GM12878 (cell line): Measurements from ENCODE around the gene PSMA1. TPM values are rescaled to one million over a fixed set of nuclear protein-coding genes. Genes with fewer than 3 reads are reported as not detected.
A peak's percentile ranks its signal among the peaks of the same experiment; 100 is the strongest.
"Not testable (repeated sequence)": the region's sequence is repeated elsewhere in the genome, so short reads cannot be mapped to it uniquely, and the experiment has no call there.

Experiments
- ATAC-seq: fragments of 200-7000 bp; cut with Tn5 transposase; 3 replicates; pipeline ENCODE4 v1.9.1; 2020; ENCODE audit warnings: mild to moderate bottlenecking, moderate library complexity
- BruUV-seq: library from RNA; stranded (reverse); fragments of 400-500 nt; replicated peaks from 2 replicates; lab custom pipeline; 2021; lab: Mats Ljungman, UMichigan
- CTCF ChIA-PET: fragments of 300-600 bp; sonication (Branson Sonifier 250); formaldehyde crosslinking; extraction: SDS; loops from one replicate; lab custom pipeline; 2021; ENCODE audit warnings: inconsistent platforms; lab: Yijun Ruan, JAX
- POLR2A ChIA-PET: fragments of 350-600 bp; formaldehyde crosslinking; extraction: SDS; loops from one replicate; lab custom pipeline; 2021; ENCODE audit warnings: inconsistent platforms; lab: Charles Lee
- RAD21 ChIA-PET: fragments of 300-600 bp; sonication (Branson Sonifier 250); formaldehyde crosslinking; loops from one replicate; lab custom pipeline; 2023; ENCODE audit warnings: antibody characterized with exemption; ENCODE audit not compliant: unreplicated experiment; lab: Charles Lee
- SMC1A ChIA-PET: fragments of 300-600 bp; sonication (Branson Sonifier 250); formaldehyde crosslinking; loops from one replicate; lab custom pipeline; 2023; ENCODE audit not compliant: unreplicated experiment, uncharacterized antibody; lab: Charles Lee
- DNase-seq: peaks from one replicate; pipeline ENCODE4 v3.0.0-alpha.2; 2011; ENCODE audit warnings: low read depth, low spot score
- FAIRE-seq: peaks from 3 replicates; lab custom pipeline; 2011; peaks lifted over from hg19 to GRCh38; lab: Jason Lieb, UNC
- H2AFZ ChIP-seq: 2 replicates; pipeline ENCODE4 v1.6.0; 2011; ENCODE audit warnings: low read depth, low read length, control low read depth; ENCODE audit not compliant: control insufficient read depth
- H3K27ac ChIP-seq: 2 replicates; pipeline ENCODE4 v1.5.1; 2011; ENCODE audit warnings: control low read depth; ENCODE audit not compliant: control insufficient read depth, insufficient read depth
- H3K27me3 ChIP-seq, 2 experiments: replicated peaks in 1 of 2; 2 replicates each; pipeline versions ENCODE4 v1.6.0 to v1.6.1; 2011; ENCODE audit warnings: low read length in 1 of 2; ENCODE audit not compliant: control insufficient read depth in 2 of 2, insufficient read depth in 2 of 2
- H3K36me3 ChIP-seq, 2 experiments: 2 replicates each; pipeline ENCODE4 v1.5.1; 2011; ENCODE audit warnings: low read length in 1 of 2; ENCODE audit not compliant: control insufficient read depth in 2 of 2, insufficient read depth in 2 of 2
- H3K4me1 ChIP-seq: 2 replicates; pipeline ENCODE4 v1.6.1; 2011; ENCODE audit warnings: mild to moderate bottlenecking, low read length, moderate library complexity, mixed read lengths; ENCODE audit not compliant: control insufficient read depth, insufficient read depth
- H3K4me2 ChIP-seq: 2 replicates; pipeline ENCODE4 v1.6.0; 2011; ENCODE audit warnings: control low read depth; ENCODE audit not compliant: control insufficient read depth, insufficient read depth
- H3K4me3 ChIP-seq: fragments of 200-600 bp; sonication (generic); 2 replicates; pipeline ENCODE4 v1.5.1; 2016
- H3K79me2 ChIP-seq: 2 replicates; pipeline ENCODE4 v1.6.0; 2011; ENCODE audit warnings: low read length; ENCODE audit not compliant: control insufficient read depth, insufficient read depth
- H3K9ac ChIP-seq: 2 replicates; pipeline ENCODE4 v1.8.0; 2011; ENCODE audit warnings: low read length, control low read depth, mixed read lengths; ENCODE audit not compliant: control insufficient read depth, insufficient read depth
- H3K9me3 ChIP-seq: replicated peaks from 3 replicates; pipeline ENCODE4 v1.5.1; 2011; ENCODE audit warnings: mild to moderate bottlenecking, low read length; ENCODE audit not compliant: control insufficient read depth, insufficient read depth
- H4K20me1 ChIP-seq: 2 replicates; pipeline ENCODE4 v1.6.0; 2011; ENCODE audit not compliant: control insufficient read depth, insufficient read depth
- CBX5 ChIP-seq: sonication (generic); IDR thresholded peaks from 2 replicates; pipeline ENCODE4 v1.6.1; 2016; ENCODE audit warnings: low read depth, moderate library complexity, mild to moderate bottlenecking, inconsistent platforms
- EP300 ChIP-seq, 2 experiments: fragments of 150-350 bp in 1 of 2; IDR thresholded peaks; 2 replicates each; pipeline ENCODE4 v1.6.1; 2011 to 2012; ENCODE audit warnings: low read depth in 2 of 2, low read length in 2 of 2, borderline replicate concordance in 1 of 2, improper control_type of control experiment in 1 of 2, inconsistent platforms in 1 of 2; ENCODE audit not compliant: control insufficient read depth in 1 of 2
- ETV6 ChIP-seq, 2 experiments: fragments of 450-650 bp in 1 of 2; IDR thresholded peaks in 1 of 2; conservative IDR thresholded peaks in 1 of 2; 2 replicates each; pipeline ENCODE4 v1.6.1; 2014; ENCODE audit warnings: antibody characterized with exemption in 1 of 2, borderline replicate concordance in 1 of 2, low read depth in 1 of 2, mild to moderate bottlenecking in 1 of 2, moderate library complexity in 1 of 2
- IRF5 ChIP-seq: fragments of 450-650 bp; IDR thresholded peaks from 2 replicates; pipeline ENCODE4 v1.6.1; 2017; ENCODE audit warnings: borderline replicate concordance
- RBBP5 ChIP-seq: fragments of 200-600 bp; sonication (generic); conservative IDR thresholded peaks from 2 replicates; pipeline ENCODE4 v1.6.1; 2016
- SREBF1 ChIP-seq: IDR thresholded peaks from 2 replicates; pipeline ENCODE4 v1.6.1; 2012; ENCODE audit warnings: mild to moderate bottlenecking, low read length
- STAT3 ChIP-seq: IDR thresholded peaks from 2 replicates; pipeline ENCODE4 v1.6.1; 2011; ENCODE audit warnings: low read depth, low read length, improper control_type of control experiment
- WRNIP1 ChIP-seq: IDR thresholded peaks from 2 replicates; pipeline ENCODE4 v1.6.1; 2011; ENCODE audit warnings: low read depth, low read length, improper control_type of control experiment, borderline replicate concordance
- WGBS: methylation state at CpG from one replicate; pipeline ENCODE4 v1.1.6; 2016; ENCODE audit warnings: low lambda C conversion rate; ENCODE audit not compliant: insufficient replicate concordance, insufficient coverage; ENCODE audit errors: missing lambda C conversion rate; 5-methylcytosine and 5-hydroxymethylcytosine counted together
- in situ Hi-C: fragments of 300-500 bp; cut with MboI; formaldehyde crosslinking; loops from 9 replicates; pipeline ENCODE4 v1.14.3; 2018; ENCODE audit warnings: mixed read lengths
- intact Hi-C: fragments of 100-400 bp; cut with micrococcal nuclease; formaldehyde crosslinking; loops from one replicate; pipeline ENCODE4 v1.14.2; 2022; ENCODE audit not compliant: unreplicated experiment
- polyA plus RNA-seq, 11 experiments: library from polyadenylated mRNA; depleted of rRNA in 4 of 11; unstranded in 6 of 11; stranded (reverse) in 5 of 11; fragments of >200 nt; fragmentation: Nextera tagmentation in 4 of 11; fragmentation: Illumina TruSeq in 1 of 11; extraction: Ambion mirVana in 4 of 11; extraction: Trizol in 1 of 11; gene quantifications; 1 replicate in 1 of 11; 2 replicates in 10 of 11; pipeline versions ENCODE4 v1.2.1 to v1.2.3, GENCODE V29; 2011 to 2016; ENCODE audit warnings: inconsistent platforms in 2 of 11, missing spikeins in 2 of 11, low read depth in 1 of 11
- total RNA-seq, 4 experiments: library from RNA; depleted of rRNA in 3 of 4; stranded (reverse); fragments of >200 nt in 3 of 4; fragmentation: Illumina TruSeq in 1 of 4; extraction: Trizol in 1 of 4; gene quantifications; 2 replicates each; pipeline versions ENCODE4 v1.2.1 to v1.2.3, GENCODE V29; 2013 to 2021
- TF ChIP-seq, protein P1 (sequence below): fragments of 150-350 bp; IDR thresholded peaks from 2 replicates; pipeline ENCODE4 v1.6.1; 2016; ENCODE audit warnings: low read depth, low read length
- TF ChIP-seq, protein P2 (sequence below), 3 experiments: IDR thresholded peaks in 2 of 3; conservative IDR thresholded peaks in 1 of 3; 2 replicates each; pipeline ENCODE4 v1.5.1; 2011; ENCODE audit warnings: low read depth in 3 of 3, low read length in 3 of 3, mild to moderate bottlenecking in 3 of 3, control low read depth in 2 of 3, moderate library complexity in 2 of 3, inconsistent platforms in 1 of 3, mixed read lengths in 1 of 3; ENCODE audit not compliant: control insufficient read depth in 2 of 3, insufficient read depth in 1 of 3; ENCODE audit errors: extremely low read depth in 1 of 3
- TF ChIP-seq, protein P3 (sequence below): fragments of 150-350 bp; IDR thresholded peaks from 2 replicates; pipeline ENCODE4 v1.6.1; 2014; ENCODE audit warnings: mild to moderate bottlenecking, low read depth, low read length

PSMA1 gene
- total and polyA plus RNA-seq, 10 of the 15 experiments (the other 5 are each of a cell fraction or from before 2014, with no cell fraction given) = 185 to 678 (median 299) TPM

DNA sequence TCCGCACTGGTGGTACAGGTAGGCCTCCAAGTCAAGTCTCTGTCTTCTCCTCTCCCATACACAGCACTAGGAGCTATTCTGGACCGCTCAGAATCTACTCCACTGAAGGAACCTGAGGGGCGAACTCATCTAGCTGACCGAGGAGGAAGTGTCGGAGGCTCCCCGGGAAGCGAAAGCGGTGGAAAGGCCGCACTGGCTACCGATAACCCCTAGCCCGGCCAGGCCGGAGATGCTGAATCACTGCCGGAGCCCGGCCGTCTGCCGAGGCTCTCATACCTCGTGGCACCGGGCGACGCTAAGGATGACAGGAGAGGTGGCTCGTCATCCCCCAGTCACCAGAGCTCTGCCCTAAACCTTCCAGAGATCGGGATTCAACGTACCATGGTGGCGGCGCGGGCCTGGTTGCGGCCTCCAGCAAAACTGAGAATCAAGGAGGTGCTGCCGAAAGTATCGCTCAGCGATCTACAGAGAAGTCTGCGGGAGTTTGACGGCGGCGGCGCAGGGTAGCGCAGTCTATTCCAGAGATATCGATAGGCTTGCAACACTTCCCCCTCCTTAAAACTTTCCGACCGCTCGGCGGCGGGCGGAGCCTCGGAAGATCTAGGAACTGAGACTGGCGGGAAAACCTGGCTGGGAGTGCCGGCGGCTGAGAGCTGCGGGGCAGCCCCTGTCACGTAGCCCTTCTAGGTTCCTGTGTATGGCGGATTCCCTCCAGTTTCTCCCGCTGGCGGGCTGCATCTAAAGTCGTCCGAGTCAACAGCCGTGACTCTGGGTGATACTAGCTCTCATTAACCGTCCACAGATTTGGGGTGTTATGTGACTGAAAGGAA lies at the start of gene PSMA1 (continued):
- TF ChIP-seq, protein P1, sequence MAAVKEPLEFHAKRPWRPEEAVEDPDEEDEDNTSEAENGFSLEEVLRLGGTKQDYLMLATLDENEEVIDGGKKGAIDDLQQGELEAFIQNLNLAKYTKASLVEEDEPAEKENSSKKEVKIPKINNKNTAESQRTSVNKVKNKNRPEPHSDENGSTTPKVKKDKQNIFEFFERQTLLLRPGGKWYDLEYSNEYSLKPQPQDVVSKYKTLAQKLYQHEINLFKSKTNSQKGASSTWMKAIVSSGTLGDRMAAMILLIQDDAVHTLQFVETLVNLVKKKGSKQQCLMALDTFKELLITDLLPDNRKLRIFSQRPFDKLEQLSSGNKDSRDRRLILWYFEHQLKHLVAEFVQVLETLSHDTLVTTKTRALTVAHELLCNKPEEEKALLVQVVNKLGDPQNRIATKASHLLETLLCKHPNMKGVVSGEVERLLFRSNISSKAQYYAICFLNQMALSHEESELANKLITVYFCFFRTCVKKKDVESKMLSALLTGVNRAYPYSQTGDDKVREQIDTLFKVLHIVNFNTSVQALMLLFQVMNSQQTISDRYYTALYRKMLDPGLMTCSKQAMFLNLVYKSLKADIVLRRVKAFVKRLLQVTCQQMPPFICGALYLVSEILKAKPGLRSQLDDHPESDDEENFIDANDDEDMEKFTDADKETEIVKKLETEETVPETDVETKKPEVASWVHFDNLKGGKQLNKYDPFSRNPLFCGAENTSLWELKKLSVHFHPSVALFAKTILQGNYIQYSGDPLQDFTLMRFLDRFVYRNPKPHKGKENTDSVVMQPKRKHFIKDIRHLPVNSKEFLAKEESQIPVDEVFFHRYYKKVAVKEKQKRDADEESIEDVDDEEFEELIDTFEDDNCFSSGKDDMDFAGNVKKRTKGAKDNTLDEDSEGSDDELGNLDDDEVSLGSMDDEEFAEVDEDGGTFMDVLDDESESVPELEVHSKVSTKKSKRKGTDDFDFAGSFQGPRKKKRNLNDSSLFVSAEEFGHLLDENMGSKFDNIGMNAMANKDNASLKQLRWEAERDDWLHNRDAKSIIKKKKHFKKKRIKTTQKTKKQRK = peak; percentile 79
- TF ChIP-seq, protein P2, sequence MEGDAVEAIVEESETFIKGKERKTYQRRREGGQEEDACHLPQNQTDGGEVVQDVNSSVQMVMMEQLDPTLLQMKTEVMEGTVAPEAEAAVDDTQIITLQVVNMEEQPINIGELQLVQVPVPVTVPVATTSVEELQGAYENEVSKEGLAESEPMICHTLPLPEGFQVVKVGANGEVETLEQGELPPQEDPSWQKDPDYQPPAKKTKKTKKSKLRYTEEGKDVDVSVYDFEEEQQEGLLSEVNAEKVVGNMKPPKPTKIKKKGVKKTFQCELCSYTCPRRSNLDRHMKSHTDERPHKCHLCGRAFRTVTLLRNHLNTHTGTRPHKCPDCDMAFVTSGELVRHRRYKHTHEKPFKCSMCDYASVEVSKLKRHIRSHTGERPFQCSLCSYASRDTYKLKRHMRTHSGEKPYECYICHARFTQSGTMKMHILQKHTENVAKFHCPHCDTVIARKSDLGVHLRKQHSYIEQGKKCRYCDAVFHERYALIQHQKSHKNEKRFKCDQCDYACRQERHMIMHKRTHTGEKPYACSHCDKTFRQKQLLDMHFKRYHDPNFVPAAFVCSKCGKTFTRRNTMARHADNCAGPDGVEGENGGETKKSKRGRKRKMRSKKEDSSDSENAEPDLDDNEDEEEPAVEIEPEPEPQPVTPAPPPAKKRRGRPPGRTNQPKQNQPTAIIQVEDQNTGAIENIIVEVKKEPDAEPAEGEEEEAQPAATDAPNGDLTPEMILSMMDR (IDR thresholded peaks at IDR 0.05 in 2 of 3, conservative IDR thresholded peaks at IDR 0.05 in 1 of 3; ENCODE audit: control insufficient read depth in 2 of 3, extremely low read depth in 1 of 3, insufficient read depth in 1 of 3, low read depth in 3 of 3, low read length in 3 of 3) = no peak
- no peak for TF ChIP-seq IRF5
- peak; percentile 60; the same call in 1 of the 2 replicates for TF ChIP-seq STAT3
- TF ChIP-seq ETV6 (conservative IDR thresholded peaks at IDR 0.05 in 1 of 2, IDR thresholded peaks at IDR 0.05 in 1 of 2; ENCODE audit: borderline replicate concordance in 1 of 2, low read depth in 1 of 2) = no peak
- peak; percentile 54; the same call in 1 of the 2 replicates for TF ChIP-seq SREBF1
- TF ChIP-seq RBBP5 = peak; percentile 88
- TF ChIP-seq WRNIP1 = no peak
- TF ChIP-seq EP300 (IDR thresholded peaks at IDR 0.05; ENCODE audit: borderline replicate concordance in 1 of 2, control insufficient read depth in 1 of 2, low read depth in 2 of 2, low read length in 2 of 2) = peak in 1 of 2 experiments; percentile 42; a peak in 1 of 4 replicates
- TF ChIP-seq, protein P3, sequence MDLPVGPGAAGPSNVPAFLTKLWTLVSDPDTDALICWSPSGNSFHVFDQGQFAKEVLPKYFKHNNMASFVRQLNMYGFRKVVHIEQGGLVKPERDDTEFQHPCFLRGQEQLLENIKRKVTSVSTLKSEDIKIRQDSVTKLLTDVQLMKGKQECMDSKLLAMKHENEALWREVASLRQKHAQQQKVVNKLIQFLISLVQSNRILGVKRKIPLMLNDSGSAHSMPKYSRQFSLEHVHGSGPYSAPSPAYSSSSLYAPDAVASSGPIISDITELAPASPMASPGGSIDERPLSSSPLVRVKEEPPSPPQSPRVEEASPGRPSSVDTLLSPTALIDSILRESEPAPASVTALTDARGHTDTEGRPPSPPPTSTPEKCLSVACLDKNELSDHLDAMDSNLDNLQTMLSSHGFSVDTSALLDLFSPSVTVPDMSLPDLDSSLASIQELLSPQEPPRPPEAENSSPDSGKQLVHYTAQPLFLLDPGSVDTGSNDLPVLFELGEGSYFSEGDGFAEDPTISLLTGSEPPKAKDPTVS = 0 out of 2 replicates have a peak, but pooled peaks have one; percentile 49
- peak; percentile 66 for TF ChIP-seq CBX5

DNA sequence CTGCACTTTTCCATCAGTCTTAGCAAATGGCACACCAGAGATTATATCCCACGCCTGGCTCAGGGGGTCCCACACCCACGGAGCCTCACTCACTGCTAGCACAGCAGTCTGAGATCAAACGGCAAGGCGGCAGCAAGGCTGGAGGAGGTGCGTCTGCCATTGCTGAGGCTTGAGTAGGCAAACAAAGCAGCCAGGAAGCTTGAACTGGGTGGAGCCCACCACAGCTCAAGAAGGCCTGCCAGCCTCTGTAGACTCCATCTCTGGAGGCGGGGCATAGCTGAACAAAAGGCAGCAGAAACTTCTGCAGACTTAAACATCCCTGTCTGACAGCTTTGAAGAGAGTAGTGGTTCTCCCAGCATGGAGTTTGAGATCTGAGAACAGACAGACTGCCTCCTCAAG lies 49.3 kb upstream of the PSMA1 start:
- intact Hi-C loops, H3K27ac ChIP-seq, H3K9ac ChIP-seq, DNase-seq, H3K4me2 ChIP-seq, H3K4me3 ChIP-seq, H3K4me1 ChIP-seq, H3K36me3 ChIP-seq, H3K9me3 ChIP-seq, POLR2A ChIA-PET, in situ Hi-C loops, H3K79me2 ChIP-seq, H4K20me1 ChIP-seq, SMC1A ChIA-PET, FAIRE-seq, H2AFZ ChIP-seq, BruUV-seq, H3K27me3 ChIP-seq, RAD21 ChIA-PET, CTCF ChIA-PET, ATAC-seq: not testable (repeated sequence)
- 8% methylated on average over 6 of the region's 6 CpGs for WGBS
